HG03575 (cell line): ENCODE results near the gene ZNF142.
"Not testable (repeated sequence)": the region's sequence is repeated elsewhere in the genome, so short reads cannot be mapped to it uniquely, and the experiment has no call there.

Experiments used
- ATAC-seq: cut with Tn5 transposase; IDR thresholded peaks from one replicate; pipeline ENCODE4 v1.9.1; 2021; ENCODE audit not compliant: unreplicated experiment, insufficient number of reproducible peaks, low FRiP score; ENCODE audit errors: extremely low read depth

ZNF142 gene, protein sequence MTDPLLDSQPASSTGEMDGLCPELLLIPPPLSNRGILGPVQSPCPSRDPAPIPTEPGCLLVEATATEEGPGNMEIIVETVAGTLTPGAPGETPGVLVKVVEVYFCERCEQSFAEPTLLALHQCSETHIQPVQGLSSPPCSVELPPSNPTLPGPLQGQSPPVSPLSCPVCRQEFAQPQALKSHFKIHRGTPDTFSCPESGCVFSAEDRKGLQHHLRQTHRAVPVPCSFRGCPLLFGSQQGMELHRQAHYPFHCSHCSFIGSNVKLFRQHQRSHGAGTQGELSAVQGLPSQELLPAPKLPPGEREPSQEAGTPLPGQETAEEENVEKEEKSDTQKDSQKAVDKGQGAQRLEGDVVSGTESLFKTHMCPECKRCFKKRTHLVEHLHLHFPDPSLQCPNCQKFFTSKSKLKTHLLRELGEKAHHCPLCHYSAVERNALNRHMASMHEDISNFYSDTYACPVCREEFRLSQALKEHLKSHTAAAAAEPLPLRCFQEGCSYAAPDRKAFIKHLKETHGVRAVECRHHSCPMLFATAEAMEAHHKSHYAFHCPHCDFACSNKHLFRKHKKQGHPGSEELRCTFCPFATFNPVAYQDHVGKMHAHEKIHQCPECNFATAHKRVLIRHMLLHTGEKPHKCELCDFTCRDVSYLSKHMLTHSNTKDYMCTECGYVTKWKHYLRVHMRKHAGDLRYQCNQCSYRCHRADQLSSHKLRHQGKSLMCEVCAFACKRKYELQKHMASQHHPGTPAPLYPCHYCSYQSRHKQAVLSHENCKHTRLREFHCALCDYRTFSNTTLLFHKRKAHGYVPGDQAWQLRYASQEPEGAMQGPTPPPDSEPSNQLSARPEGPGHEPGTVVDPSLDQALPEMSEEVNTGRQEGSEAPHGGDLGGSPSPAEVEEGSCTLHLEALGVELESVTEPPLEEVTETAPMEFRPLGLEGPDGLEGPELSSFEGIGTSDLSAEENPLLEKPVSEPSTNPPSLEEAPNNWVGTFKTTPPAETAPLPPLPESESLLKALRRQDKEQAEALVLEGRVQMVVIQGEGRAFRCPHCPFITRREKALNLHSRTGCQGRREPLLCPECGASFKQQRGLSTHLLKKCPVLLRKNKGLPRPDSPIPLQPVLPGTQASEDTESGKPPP (N-terminal part only)

DNA sequence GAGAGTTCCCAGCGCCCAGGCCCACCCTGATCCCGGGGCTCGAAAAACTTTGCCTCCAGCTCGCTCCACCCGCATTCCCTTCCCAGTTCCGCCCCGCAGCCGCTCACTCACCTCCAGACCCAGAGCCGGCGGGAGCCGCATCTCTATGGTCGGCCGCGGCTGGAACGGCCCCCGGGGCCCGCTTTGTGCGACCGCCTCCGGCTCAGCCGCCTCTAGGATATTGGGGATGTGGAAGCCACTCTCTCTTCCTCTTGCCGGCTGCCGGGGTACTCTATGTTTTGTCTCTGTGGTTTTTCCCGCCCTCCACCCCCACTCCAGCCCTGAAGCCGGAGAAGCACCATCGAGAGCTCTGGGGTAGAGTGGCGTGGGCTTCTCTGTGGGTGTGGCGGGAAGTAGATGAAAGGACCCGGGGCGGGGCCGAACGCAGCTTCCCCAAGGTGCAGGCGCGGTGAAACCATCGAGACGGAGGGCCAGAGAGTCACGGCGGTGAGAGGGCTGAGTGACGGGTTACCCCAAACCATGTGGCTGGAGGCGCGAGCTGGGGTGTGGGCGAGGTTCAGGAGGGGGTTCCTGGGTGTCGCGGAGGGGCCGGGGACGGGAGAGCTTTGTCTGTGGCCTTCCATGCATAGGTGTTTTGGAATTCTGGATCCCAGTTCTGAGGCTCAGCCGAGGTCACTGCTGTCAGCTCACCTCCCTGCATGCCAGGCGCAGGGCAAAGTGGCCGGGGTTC, at the start of gene ZNF142, which contains the start of gene BCS1L:
Gene ZNF142, minus strand, starts transcription at position 366 of the 730 bp plus-strand sequence. CDS start 3,194 bp downstream, outside the sequence.
Gene BCS1L, plus strand, starts transcription at position 426 of the 730 bp plus-strand sequence. CDS start 1,305 bp downstream, outside the sequence.
- no peak for ATAC-seq

DNA sequence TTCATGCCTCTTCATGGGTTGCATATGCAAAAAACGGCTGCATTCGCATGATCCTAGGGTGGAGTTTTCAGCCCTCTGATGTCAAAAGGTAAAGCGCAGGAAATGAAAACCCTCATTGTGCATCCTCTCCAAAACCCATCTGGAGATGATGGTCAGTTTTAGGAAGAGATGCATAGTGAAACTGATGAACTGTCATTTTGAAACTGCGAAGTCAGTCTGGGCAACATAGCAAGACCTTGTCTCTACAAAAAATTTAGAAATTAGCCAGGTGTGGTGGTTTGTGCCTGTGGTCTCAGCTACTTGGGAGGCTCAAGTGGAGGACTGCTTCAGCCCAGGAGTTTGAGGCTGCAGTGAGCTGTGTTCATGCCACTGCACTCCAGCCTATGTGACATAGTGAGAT, 48.7 kb upstream of the ZNF142 start:
- no peak for ATAC-seq

DNA sequence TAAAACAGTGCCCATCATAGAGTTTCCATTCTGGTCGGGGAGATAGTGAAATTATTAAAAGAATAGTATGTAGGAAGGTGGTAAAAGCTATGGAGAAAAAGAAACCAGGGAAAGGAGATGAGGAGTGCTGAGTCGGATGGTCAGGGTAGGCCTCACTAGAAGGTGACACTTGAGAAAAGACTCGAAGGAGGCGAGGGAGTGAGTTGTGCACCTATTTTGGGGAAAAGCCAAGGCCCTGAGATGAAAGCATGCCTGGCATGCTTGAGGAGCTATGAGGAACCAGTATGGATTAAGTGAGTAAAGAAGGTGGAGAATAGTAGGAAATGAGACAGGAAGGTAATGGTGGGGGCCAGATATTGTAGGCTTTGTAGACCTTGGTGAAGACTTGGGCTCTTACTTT, 43.9 kb upstream of the ZNF142 start:
- no peak for ATAC-seq

DNA sequence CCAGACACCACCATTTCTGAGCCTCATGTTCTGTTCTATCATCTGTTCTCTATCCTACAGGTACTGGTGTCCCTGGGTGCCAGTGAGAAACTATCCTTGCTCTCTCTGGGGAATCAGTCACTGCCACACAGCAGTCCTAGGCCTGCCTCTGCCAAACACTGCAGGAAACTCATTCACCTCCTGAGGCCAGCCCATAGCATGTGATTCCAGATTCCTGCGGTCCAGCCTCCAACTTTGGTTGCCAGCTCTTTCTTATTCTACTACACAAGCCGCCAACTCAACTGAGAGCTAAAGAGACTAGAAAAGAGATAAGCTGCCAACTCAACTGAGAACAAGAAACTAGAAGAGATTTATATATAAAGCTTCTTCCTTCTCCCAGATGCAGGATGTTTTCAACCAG, 42.4 kb upstream of the ZNF142 start:
- no peak for ATAC-seq

DNA sequence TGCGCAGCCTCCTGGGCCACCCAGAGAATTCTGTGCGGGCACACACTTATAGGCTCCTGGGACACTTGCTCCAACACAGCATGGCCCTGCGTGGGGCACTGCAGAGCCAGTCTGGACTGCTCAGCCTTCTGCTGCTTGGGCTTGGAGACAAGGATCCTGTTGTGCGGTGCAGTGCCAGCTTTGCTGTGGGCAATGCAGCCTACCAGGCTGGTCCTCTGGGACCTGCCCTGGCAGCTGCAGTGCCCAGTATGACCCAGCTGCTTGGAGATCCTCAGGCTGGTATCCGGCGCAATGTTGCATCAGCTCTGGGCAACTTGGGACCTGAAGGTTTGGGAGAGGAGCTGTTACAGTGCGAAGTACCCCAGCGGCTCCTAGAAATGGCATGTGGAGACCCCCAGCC, 39.5 kb upstream of the ZNF142 start:
- no peak for ATAC-seq

DNA sequence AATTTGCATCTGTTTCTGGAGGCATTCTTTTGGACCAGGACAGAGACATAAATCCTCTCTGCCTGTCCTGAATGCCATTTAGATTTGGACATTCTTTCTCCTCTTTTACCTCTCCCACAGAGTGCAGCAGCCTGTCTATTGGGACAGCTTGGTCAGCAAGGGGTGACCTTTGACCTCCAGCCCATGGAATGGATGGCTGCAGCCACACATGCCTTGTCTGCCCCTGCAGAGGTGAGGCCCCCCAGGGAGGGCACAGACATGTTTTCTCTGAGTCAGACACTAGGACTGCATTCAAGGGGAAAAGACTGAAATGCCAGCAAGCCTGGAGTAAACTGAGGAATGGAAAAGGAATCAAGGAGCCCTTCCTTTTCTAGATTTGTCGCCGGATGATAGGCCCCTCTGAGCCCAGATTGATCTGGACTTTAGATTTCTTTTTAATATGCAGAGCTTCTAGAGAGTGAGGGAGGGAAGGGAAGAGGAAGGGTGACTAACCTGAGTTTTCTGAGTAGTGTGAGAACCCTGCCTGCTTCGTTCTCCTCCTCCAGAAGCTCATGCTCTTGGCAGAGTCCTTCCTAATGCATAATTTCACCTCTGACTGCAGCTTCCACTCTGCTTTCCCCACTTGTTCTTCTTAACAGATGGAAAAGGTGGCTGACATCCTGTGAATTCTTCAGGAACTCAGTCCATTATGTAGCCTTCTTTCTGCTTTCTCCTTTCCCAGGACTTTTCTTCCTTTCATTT, 35.2 kb upstream of the ZNF142 start:
- no peak for ATAC-seq

DNA sequence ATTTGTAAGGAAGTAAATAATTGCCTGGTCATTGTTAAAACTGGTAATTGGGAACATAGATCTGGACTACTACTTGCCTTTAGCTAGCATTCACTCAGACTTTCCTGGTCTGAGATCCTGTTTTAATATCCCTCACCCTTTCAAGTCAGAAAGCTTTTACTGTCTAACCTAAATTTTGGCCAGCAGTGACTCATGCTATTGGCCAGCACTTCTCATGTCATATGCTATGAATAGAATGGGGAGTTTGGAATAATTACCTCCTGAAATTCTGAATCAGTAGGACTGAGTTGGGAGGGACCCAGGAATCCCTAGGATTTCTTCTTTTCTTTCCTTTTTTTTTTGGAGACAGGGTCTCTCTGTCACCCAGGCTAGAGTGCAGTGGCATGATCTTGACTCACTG, 31.8 kb upstream of the ZNF142 start:
- ATAC-seq, result no peak

DNA sequence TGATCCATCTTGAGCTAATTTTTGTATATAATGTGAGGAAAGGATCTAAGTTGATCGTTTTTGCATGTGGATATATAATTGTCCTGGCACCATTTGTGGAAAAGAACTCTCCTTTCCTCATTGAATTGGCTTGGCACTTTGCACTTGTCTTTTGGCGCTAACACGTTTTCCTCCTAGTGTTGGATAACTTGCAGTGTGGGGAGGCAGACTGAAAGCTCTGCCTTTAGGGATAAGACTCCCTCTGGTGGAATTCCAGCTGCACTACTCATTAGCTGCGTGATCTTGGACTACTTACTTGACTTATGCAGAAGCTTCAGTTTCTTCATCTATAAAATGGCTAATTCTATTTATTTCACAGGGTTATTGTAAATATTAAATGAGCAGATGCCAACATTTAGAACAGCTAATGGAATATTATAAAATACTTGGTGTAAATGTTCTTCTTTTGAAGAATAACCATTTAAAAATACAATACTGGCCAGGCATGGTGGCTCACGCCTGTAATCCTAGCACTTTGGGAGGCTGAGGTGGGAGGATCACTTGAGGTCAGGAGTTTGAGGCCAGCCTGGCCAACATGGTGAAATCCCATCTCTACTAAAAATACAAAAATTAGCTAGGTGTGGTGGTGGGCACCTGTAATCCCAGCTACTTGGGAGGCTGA, 28.1 kb upstream of the ZNF142 start:
- ATAC-seq, result not testable (repeated sequence)

DNA sequence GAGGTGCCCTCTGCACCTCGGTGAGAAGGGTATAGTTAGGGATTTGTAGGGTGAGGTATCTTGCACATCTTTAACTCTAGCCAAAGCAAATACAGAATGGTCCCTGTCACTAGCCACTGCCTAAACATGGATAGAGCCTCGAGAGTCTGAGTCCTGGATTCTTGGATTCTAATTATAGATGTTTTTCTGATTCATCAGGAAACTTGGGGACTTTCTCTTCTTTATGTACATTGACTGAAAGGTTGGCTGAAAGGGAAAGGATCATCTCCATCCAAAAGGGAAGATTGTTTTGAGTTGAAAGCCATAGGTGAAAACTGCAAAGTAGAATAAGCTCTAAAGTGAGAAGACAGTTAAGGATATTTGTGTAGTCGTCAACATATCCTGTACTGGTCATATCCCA, 20.6 kb upstream of the ZNF142 start:
- no peak for ATAC-seq

DNA sequence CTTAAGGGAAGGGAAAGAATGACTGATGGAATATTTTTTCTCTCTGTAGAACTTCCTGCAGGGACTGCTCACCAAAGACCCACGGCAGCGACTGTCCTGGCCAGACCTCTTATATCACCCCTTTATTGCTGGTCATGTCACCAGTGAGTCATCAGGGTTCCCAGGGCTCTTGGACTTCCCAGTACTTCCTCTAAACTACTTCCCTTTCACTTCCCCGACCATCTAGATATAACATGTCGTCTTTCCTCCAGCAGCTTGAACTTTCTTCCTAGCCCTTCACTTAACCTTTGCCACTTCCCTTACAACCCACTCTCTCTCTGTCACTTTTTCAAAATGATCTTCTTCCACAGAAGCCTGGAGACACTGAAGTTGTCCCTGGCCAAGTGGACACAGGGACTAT, 19.7 kb upstream of the ZNF142 start:
- ATAC-seq, result no peak

DNA sequence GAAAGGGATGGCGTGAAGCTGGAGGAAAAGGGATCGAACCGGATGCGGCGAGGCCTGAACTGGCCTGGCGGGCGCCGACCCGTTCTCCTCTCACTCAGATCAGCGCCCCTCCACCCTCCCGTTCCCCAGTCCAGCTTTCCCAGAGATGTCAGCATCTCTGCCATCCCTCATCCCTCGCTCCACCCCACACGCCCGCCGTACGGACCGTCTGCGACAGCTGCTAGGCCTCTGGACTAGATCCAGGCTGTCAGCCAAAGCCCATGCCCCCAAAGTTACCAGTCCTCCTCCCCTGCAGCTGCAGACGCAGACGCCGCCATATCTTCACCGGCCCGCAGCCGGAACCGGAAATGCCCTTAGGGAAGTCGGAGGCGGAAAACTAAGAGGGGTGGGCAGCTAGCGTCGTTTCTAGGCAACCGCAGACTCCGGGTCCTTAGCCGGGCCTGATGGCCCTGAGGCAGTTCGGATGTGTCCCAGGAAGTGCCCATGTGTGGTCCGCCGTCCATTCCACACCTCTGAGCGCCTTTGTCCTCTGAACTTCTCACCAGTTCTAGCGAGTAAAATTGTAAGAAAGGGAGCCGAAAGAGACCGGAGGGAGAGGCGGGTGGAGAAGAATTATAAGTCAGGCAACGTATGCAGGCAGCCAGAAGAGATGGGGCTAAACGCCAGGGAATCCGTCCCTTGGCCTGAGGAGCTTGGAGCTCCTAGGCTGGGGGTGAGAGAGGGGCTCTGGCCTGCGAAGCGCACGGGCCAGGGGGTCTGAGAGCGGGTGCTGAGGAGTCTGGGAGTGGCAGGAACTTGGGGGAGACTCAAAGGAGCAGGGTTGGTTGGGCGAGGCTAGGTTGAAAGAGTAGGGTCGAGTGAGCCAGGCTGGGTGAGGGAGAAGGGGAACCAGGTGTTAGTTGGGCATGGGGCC, 12.5 kb upstream of the ZNF142 start, which contains the start of the genes RNF25 and STK36:
Gene RNF25, minus strand, starts transcription at position 349 of the 913 bp plus-strand sequence. Its CDS starts 32 bp downstream, at position 317.
Gene STK36, plus strand, starts transcription at position 433 of the 913 bp plus-strand sequence. CDS start 744 bp downstream, outside the sequence.
- ATAC-seq, result no peak

DNA sequence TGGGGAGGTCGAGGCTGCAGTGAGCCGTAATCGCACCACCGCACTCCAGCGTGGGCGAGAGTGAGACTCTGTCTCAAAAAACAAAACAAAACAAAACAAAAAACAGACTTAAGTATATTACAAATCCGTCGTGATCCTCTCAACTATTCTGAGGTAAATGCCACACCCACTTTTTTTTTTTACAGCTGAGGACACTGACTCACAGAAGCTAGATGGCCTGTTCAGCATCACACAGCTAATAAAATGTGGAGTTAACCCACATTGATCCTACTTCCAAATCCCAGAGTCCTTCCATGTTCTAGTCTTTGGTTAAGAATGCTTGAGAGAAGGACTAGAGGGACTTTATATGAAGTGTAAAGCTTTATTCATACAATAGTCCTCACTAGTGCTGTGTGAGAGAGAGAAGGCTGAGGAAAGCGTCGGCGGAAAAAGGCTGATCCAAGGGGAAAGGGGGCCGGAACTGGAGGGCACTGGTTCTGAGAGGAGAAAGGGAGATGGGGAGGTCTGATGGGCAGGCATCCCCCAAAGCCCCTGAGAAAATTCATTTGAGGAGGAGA, 11.8 kb upstream of the ZNF142 start:
- no peak for ATAC-seq

DNA sequence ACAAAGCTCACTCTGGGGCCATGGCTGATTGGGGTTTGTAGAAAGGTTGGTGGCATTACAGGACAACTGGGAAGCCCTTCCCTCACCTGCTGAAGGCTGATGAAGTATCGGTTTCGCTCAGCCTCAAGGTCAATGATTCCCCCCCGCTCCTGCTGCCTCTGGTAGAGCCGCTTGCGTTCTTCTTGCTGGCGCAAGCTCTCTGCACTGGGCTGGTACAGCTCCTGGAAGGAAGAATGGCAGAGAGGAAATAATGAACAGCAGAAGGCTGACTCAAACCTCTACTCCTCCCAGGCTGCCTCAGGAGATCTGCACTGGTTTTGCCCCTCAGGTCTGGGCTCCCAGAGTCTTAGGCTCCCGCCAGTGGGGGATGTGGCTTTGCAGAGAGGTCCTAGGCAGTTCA, 5.2 kb upstream of the ZNF142 start:
- no peak for ATAC-seq

DNA sequence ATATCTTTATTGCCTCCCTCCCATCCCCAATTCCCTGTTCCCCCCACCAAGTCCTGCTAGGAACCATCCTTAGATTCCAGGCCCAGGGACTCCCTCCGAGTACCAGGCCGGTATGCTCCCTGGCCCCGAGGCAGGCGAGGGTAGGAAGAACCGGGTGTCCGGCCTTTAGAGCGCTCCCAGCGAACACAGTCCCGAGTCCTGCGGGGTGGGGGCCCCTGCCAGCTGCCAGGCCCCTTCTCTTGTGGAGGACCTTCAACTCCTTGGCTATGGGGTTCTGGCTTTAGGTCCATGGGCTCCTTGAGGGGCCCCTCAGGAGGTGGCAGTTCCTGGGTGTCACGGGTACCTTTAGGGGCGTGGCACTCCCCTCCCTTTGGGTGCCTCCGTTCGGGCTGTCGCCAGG, 4.5 kb upstream of the ZNF142 start:
- ATAC-seq, result no peak

DNA sequence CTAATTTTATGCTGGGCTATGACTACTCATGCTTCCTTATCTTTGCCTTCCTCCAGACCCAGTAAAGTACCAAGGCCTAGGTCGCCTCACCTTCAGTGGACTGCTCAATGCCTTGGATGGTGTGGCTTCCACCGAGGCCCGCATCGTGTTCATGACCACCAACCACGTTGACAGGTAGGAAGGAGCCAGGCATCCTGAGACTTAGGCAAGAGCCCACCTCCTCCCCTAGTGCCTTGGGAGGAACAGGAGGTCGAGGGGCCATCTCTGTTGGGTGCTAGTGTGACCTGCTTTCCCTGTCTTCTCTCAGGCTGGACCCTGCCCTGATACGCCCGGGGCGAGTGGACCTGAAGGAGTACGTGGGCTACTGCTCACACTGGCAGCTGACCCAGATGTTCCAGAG, 3.4 kb upstream of the ZNF142 start:
- no peak for ATAC-seq

DNA sequence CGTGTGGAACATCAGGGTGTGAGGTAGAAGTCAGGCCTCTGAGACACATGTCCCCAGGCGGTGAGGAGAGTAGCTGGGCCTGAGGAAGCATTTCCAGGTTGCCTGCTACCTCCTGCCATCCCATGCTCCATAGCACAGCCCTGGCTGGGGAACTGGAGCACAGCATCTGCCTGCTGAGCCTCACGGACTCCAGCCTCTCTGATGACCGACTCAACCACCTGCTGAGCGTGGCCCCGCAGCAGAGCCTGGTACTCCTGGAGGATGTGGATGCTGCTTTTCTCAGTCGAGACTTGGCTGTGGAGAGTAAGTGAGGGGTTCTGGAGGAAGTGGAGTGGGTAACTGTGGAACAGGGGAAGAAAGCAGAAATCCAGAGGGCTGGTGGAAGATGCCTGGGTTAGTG, 3.0 kb upstream of the ZNF142 start:
- no peak for ATAC-seq
